Subcutaneous abdominal adipose tissue (tissue), 5 donors: ENCODE data around the gene ECT2.

Experiments
- H3K27ac ChIP-seq: one replicate; pipeline ENCODE4 v1.7.0; 2013; ENCODE audit warnings: low read depth, mild to moderate bottlenecking, inconsistent platforms, low read length, moderate library complexity
- H3K27me3 ChIP-seq, 5 donors: one replicate each; pipeline ENCODE4 v1.7.0; 2013; ENCODE audit warnings: low read length in 5 of 5, inconsistent platforms in 1 of 5; ENCODE audit not compliant: control insufficient read depth in 5 of 5, insufficient read depth in 4 of 5
- H3K36me3 ChIP-seq, 5 donors: one replicate each; pipeline ENCODE4 v1.7.0; 2013; ENCODE audit warnings: low read length in 5 of 5; ENCODE audit not compliant: control insufficient read depth in 5 of 5, insufficient read depth in 5 of 5
- H3K4me1 ChIP-seq, 5 donors: one replicate each; pipeline ENCODE4 v1.7.0; 2013; ENCODE audit warnings: low read length in 5 of 5, mild to moderate bottlenecking in 3 of 5, moderate library complexity in 1 of 5; ENCODE audit not compliant: control insufficient read depth in 5 of 5, insufficient read depth in 5 of 5
- H3K4me3 ChIP-seq, 5 donors: one replicate each; pipeline ENCODE4 v1.7.0; 2013; ENCODE audit warnings: low read length in 5 of 5, low read depth in 1 of 5
- H3K9ac ChIP-seq, 5 donors: one replicate each; pipeline ENCODE4 v1.7.0; 2013; ENCODE audit warnings: low read length in 5 of 5, mild to moderate bottlenecking in 4 of 5, moderate library complexity in 3 of 5
- H3K9me3 ChIP-seq, 5 donors: one replicate each; pipeline ENCODE4 v1.7.0; 2013; ENCODE audit warnings: low read length in 5 of 5; ENCODE audit not compliant: control insufficient read depth in 5 of 5
- donor health status: healthy.
- donor health status: healthy.
- donor health status: healthy.
- donor health status: healthy.
- donor health status: healthy.

ECT2 gene

GRCh38 chr3:172800156-172800555, 49.6 kb downstream of the ECT2 start:
- H3K9ac ChIP-seq, result no peak overlapping the region
- H3K4me1 ChIP-seq, result peaks cover 0 to 6% (median 0%) of the 10 kb centered on the region in 5 donors
- H3K9me3 ChIP-seq, result no peaks in the 10 kb centered on the region
- H3K4me3 ChIP-seq, result no peak overlapping the region
- peaks cover 0 to 2% (median 0%) of the 10 kb centered on the region in 5 donors for H3K36me3 ChIP-seq
- H3K27me3 ChIP-seq, result no peaks in the 10 kb centered on the region
- H3K27ac ChIP-seq, result no peak overlapping the region

DNA sequence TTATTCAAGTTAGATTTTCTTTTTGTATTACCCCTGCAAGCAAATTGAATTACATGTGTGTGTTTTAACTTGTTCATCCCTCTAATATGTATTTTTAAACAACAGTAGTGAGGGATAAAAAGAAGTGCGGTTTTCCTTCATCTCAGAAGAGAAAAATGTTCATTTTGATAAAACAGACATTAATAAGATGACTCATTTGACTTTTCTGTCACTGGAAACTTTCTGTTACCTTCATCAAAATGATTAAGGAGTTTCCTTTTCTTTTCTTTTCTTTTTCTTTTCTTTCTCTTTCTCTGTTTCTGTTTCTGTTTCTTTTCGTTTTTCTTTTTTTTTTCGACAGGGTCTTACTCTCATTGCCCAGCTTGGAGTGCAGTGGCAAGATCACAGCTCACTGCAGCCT, 53.0 kb downstream of the ECT2 start:
- Histone ChIP-seq H3K9me3 (no peaks in the 10 kb centered on the region), H3K9ac (no peak overlapping the region), H3K27me3 (no peaks in the 10 kb centered on the region), H3K36me3 (peaks cover 0 to 8% (median 2%) of the 10 kb centered on the region in 5 donors), H3K27ac (no peak overlapping the region), H3K4me1 (peaks cover 0 to 4% (median 0%) of the 10 kb centered on the region in 5 donors), H3K4me3 (no peak overlapping the region)

DNA sequence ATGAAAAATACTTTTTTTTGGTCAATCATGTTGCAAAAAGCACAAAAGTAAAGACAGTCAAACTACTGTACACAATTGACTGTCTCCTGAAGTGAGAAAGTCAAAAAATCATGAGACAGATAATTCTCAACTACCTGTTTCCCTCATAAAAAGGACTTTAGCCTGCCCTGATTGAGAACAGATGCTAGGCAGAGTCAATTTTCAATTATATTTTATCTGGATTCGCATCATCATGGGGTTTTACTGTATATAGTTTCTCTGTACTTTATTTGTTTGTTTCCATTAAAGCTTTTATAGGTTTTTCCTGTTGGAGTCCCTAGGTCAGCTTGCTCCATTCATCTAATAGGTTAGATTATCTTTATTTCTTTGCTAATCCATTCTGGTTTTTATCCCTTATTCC, 53.8 kb downstream of the ECT2 start:
- Histone ChIP-seq H3K27ac (no peak overlapping the region), H3K4me1 (peaks cover 0 to 4% (median 0%) of the 10 kb centered on the region in 5 donors), H3K9ac (no peak overlapping the region), H3K9me3 (no peaks in the 10 kb centered on the region), H3K4me3 (no peak overlapping the region), H3K36me3 (peaks cover 0 to 8% (median 2%) of the 10 kb centered on the region in 5 donors), H3K27me3 (no peaks in the 10 kb centered on the region)

- Histone ChIP-seq H3K27me3 (no peaks in the 10 kb centered on the region), H3K9me3 (no peaks in the 10 kb centered on the region), H3K9ac (no peak overlapping the region), H3K4me1 (peaks cover 0 to 4% (median 0%) of the 10 kb centered on the region in 5 donors), H3K4me3 (no peak overlapping the region), H3K27ac (no peak overlapping the region), H3K36me3 (peaks cover 0 to 8% (median 2%) of the 10 kb centered on the region in 5 donors)
Measured at GRCh38 chr3:172808969-172809546, 58.5 kb downstream of the ECT2 start.

DNA sequence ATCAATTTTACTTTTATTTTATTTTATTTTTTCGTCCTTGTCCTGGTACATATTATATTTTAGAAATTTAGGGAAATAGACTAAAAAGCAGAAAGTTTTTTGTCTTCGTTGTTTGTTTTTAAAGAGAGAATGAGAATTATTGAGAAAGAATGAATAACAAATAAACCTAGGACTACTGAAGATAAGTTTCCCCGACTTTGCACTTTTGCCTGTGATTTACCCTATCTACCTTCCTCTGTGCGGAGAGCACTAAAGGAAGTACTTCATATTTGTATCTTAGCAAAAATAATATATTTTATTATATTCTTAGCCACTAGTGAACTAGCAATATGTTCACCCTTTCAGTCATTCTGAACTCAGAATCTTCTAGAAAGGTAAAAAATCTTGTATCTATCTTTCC, 60.6 kb downstream of the ECT2 start:
- H3K9me3 ChIP-seq, result no peaks in the 10 kb centered on the region
- H3K36me3 ChIP-seq, result peaks cover 0 to 8% (median 5%) of the 10 kb centered on the region in 5 donors
- H3K9ac ChIP-seq, result no peak overlapping the region
- no peak overlapping the region for H3K4me3 ChIP-seq
- H3K4me1 ChIP-seq, result no peaks in the 10 kb centered on the region
- H3K27me3 ChIP-seq, result no peaks in the 10 kb centered on the region
- no peak overlapping the region for H3K27ac ChIP-seq

GRCh38 chr3:172813462-172813861, 62.9 kb downstream of the ECT2 start:
- Histone ChIP-seq H3K9ac (no peak overlapping the region), H3K4me1 (no peaks in the 10 kb centered on the region), H3K36me3 (peaks cover 0 to 2% (median 0%) of the 10 kb centered on the region in 5 donors), H3K27ac (no peak overlapping the region), H3K27me3 (no peaks in the 10 kb centered on the region), H3K4me3 (no peak overlapping the region), H3K9me3 (no peaks in the 10 kb centered on the region)

DNA sequence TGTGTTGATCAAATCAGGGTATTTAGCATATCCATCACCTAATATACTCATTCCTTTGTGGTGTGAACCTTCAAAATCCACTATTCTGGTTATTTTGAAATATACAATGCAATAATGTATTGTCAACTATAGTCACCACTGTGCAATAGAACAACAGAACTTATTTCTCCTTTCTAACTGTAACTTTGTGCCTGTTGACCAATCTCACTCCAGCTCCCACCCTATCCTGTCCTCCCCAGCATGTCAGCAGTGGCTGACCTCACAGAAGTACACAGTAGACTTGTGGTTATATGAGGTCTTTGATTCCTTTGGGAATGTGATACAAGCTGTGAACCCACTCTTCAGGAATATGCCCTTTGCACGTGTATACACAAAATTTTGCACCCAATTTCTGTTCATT, 64.2 kb downstream of the ECT2 start:
- Histone ChIP-seq H3K27ac (no peak overlapping the region), H3K4me3 (no peak overlapping the region), H3K9me3 (no peaks in the 10 kb centered on the region), H3K27me3 (no peaks in the 10 kb centered on the region), H3K36me3 (peaks cover 0 to 2% (median 0%) of the 10 kb centered on the region in 5 donors), H3K4me1 (no peaks in the 10 kb centered on the region), H3K9ac (no peak overlapping the region)

DNA sequence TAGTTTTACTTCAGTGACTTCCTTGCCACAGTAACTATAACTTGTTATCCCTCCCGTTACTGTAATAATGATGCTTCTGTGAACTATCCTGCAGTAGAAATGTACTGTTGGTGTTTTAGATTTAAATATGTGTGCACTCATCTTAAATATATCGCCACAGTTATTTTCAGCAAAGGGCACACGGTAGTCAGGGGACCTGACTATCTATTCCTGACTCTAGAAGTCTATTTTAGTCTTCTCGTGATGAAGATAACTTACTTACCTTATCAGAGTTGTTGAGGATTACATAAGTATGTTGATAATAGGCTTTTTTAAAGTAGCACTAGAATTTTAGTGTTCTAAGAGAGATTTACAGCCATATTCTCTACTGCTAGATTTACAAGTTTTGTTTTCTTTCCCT, 65.3 kb downstream of the ECT2 start:
- H3K27me3 ChIP-seq, result no peaks in the 10 kb centered on the region
- no peak overlapping the region for H3K27ac ChIP-seq
- no peaks in the 10 kb centered on the region for H3K4me1 ChIP-seq
- no peaks in the 10 kb centered on the region for H3K9me3 ChIP-seq
- H3K9ac ChIP-seq, result no peak overlapping the region
- H3K4me3 ChIP-seq, result no peak overlapping the region
- peaks cover 0 to 5% (median 2%) of the 10 kb centered on the region in 5 donors for H3K36me3 ChIP-seq

GRCh38 chr3:172816281-172816680, 65.8 kb downstream of the ECT2 start:
- Histone ChIP-seq H3K27me3 (no peaks in the 10 kb centered on the region), H3K27ac (no peak overlapping the region), H3K9me3 (no peaks in the 10 kb centered on the region), H3K36me3 (peaks cover 0 to 5% (median 2%) of the 10 kb centered on the region in 5 donors), H3K4me1 (no peaks in the 10 kb centered on the region), H3K4me3 (no peak overlapping the region), H3K9ac (no peak overlapping the region)

DNA sequence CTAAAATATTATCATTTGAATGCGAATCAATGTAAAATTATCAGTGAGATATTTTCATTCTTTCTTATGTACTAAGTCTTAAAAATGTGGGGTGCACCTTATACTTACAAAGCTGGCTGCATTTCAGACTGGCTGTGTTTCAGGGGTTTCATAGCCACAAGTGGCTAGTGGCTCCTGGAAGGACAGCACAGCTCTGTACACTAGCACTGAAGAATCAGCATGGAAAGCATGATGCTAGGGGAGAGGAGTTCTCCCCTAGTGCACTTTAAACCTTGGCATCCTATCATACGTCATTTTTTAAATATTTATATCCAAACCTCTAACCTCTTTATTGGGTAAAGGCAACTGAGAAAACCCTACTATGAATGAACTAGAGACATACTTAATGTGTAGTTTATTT, 66.4 kb downstream of the ECT2 start:
- H3K4me1 ChIP-seq, result no peaks in the 10 kb centered on the region
- H3K4me3 ChIP-seq, result no peak overlapping the region
- no peak overlapping the region for H3K27ac ChIP-seq
- peaks cover 0 to 5% (median 2%) of the 10 kb centered on the region in 5 donors for H3K36me3 ChIP-seq
- H3K27me3 ChIP-seq, result no peaks in the 10 kb centered on the region
- H3K9ac ChIP-seq, result no peak overlapping the region
- no peaks in the 10 kb centered on the region for H3K9me3 ChIP-seq
